Prostate gland (tissue), 2 donors: ENCODE measurements around the gene HJURP. TPM values are rescaled to one million over a fixed set of nuclear protein-coding genes. Genes with fewer than 3 reads are reported as not detected.

Source experiments
- DNase-seq: peaks from one replicate; pipeline ENCODE4 v3.0.0-alpha.2; 2019; ENCODE audit warnings: low spot score
- H3K27ac ChIP-seq, 2 donors: fragments of 200-600 bp; sonication (generic); 2 replicates each; pipeline ENCODE4 v1.5.1; 2017 to 2019
- H3K27me3 ChIP-seq: fragments of 200-600 bp; sonication (generic); replicated peaks from 2 replicates; pipeline ENCODE4 v1.5.1; 2019; ENCODE audit not compliant: insufficient read depth
- H3K36me3 ChIP-seq, 2 donors: fragments of 200-600 bp; sonication (generic); 1 replicate in 1 of 2; 2 replicates in 1 of 2; pipeline versions ENCODE4 v1.5.1 to v1.8.1; 2017 to 2019
- H3K4me1 ChIP-seq: fragments of 200-600 bp; sonication (generic); replicated peaks from 2 replicates; pipeline ENCODE4 v1.5.1; 2019
- H3K4me3 ChIP-seq, 2 donors: fragments of 200-600 bp; sonication (generic); 2 replicates each; pipeline ENCODE4 v1.5.1; 2017 to 2019
- H3K9me3 ChIP-seq: fragments of 200-600 bp; sonication (generic); 2 replicates; pipeline ENCODE4 v1.5.1; 2017
- POLR2A ChIP-seq: fragments of 450-650 bp; IDR thresholded peaks from one replicate; pipeline ENCODE4 v1.6.1; 2016; ENCODE audit warnings: antibody characterized with exemption, mild to moderate bottlenecking
- POLR2AphosphoS5 ChIP-seq: sonication (generic); formaldehyde crosslinking; IDR thresholded peaks from one replicate; pipeline ENCODE4 v1.6.1; 2017; ENCODE audit warnings: antibody characterized with exemption
- WGBS: methylation state at CpG from one replicate; pipeline ENCODE4 v1.1.5; 2018; 5-methylcytosine and 5-hydroxymethylcytosine counted together
- intact Hi-C: fragments of 100-400 bp; cut with DNase I; formaldehyde crosslinking; loops from one replicate; pipeline ENCODE4 v1.14.2; 2022
- total RNA-seq, 2 donors: library from RNA; depleted of rRNA; stranded (reverse); fragments of >200 nt; gene quantifications; one replicate each; pipeline ENCODE4 v1.1.0, GENCODE V29; 2016
- TF ChIP-seq, protein P1 (sequence below), 4 experiments: fragments of 200-600 bp in 2 of 4; fragments of 450-650 bp in 2 of 4; sonication (generic) in 2 of 4; IDR thresholded peaks; 1 replicate in 3 of 4; 2 replicates in 1 of 4; pipeline ENCODE4 v1.5.1; 2016 to 2019; ENCODE audit warnings: antibody characterized with exemption in 4 of 4, mild to moderate bottlenecking in 2 of 4, moderate library complexity in 2 of 4

The HJURP gene
- total RNA-seq, 2 donors from 2014 or later, result 1.7 to 4.2 TPM

DNA sequence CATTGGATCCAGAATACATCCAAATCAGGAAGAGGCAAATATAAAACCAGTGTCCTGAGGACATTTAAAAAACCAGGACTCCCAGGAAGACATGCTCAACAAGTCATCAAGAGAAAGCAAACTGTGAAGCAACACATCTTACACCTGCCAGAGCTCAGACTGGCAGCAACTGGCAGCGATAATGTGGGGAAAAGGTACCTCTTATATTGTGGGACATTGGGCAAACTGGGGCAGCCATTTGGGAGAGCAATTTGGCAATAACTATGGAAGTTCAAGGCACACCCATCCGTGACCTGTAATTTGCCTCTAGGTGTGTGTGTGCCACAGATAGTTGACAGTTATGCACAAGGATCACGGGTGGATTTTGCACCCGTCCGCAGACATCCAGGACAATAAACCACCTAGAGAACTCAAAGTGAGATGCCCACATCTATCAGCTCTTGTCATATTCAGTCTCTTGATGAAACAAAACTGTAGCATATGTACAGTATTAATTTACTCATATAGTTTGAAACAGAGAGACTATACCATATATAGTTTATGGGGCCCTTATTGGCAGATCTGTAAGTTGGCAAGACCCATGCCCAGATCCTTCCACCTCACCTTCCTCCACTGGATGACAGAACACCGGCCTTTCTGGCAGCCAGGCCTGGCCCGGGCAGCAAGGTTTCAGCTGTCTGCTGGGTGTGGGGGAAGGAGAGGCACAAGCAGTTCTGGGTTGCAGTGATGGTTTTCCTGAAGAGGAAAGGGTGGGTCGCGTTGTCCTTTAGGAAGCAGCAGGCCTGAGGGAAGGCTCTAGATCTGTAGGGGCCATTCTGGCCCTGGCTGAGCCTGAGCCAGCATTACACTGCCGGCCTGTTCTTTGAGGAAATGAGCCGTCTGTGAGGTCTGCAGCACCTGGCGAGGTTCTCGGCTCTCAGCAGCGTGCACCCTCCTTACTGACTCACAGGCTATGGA, 18.8 kb downstream of the HJURP start:
- TF ChIP-seq, protein P1, sequence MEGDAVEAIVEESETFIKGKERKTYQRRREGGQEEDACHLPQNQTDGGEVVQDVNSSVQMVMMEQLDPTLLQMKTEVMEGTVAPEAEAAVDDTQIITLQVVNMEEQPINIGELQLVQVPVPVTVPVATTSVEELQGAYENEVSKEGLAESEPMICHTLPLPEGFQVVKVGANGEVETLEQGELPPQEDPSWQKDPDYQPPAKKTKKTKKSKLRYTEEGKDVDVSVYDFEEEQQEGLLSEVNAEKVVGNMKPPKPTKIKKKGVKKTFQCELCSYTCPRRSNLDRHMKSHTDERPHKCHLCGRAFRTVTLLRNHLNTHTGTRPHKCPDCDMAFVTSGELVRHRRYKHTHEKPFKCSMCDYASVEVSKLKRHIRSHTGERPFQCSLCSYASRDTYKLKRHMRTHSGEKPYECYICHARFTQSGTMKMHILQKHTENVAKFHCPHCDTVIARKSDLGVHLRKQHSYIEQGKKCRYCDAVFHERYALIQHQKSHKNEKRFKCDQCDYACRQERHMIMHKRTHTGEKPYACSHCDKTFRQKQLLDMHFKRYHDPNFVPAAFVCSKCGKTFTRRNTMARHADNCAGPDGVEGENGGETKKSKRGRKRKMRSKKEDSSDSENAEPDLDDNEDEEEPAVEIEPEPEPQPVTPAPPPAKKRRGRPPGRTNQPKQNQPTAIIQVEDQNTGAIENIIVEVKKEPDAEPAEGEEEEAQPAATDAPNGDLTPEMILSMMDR (IDR thresholded peaks at IDR 0.05), result no peak
- TF ChIP-seq POLR2A (no peak), POLR2AphosphoS5 (no peak)
- Histone ChIP-seq H3K36me3 (no peaks in the 10 kb centered on the region), H3K27me3 (no peaks in the 10 kb centered on the region), H3K4me3 (no peak overlapping the region), H3K9me3 (no peaks in the 10 kb centered on the region), H3K27ac (no peak overlapping the region), H3K4me1 (no peaks in the 10 kb centered on the region)
- no peak for DNase-seq
- WGBS, result 94% methylated on average over 14 of the region's 14 CpGs
- intact Hi-C loops, result no loop called here

DNA sequence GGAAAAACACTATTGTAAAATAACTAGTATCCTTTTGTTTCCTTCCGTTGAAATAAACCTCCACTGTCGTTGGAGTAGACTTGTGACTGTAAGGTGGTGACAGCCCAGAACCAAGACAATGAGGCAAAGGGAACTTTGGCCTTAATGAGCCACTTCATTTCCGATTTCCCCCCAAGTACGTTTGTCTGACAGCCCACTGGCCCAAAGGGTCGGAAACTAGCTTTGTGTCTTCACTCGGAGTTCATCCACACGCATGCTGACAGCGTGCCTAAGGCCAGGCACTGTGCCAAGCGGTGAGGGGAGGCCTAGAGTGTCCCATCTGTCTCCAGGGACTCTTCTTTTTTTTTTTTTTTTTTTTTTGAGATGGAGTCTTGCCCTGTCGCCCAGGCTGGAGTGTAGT, 21.0 kb downstream of the HJURP start:
- Histone ChIP-seq H3K36me3 (no peaks in the 10 kb centered on the region), H3K27me3 (no peaks in the 10 kb centered on the region), H3K4me3 (no peak overlapping the region), H3K27ac (no peak overlapping the region), H3K4me1 (no peaks in the 10 kb centered on the region), H3K9me3 (no peaks in the 10 kb centered on the region)
- no peak for DNase-seq
- WGBS, result 76% methylated on average over 10 of the region's 10 CpGs
- intact Hi-C loops, result no loop called here
- TF ChIP-seq POLR2A, result no peak
- TF ChIP-seq, protein P1 (IDR thresholded peaks at IDR 0.05), result no peak
- no peak for TF ChIP-seq POLR2AphosphoS5

DNA sequence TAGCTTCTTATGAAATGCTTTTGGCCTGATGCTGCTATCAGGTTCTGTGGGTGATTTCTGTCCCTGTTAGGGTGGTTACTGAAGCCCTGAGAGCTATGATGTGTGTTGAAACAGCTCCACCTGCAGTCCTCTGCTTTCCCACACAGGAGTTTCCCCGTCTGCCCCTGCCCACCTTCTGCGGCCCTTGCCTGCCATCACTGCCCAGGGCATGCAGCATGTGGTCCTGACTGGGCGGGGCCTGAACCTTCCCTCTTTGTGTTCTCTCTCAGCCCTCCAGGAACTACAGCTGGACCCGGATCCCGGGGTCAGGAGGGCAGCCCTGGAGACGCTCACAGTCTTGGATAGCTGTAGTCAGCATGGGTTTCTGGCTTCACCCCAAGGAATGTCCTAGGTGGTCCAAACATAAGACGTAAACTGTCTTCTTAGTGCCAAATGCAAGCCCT, 21.4 kb downstream of the HJURP start:
- DNase-seq, result no peak
- Histone ChIP-seq H3K4me1 (no peaks in the 10 kb centered on the region), H3K27me3 (no peaks in the 10 kb centered on the region), H3K9me3 (no peaks in the 10 kb centered on the region), H3K27ac (no peak overlapping the region), H3K36me3 (no peaks in the 10 kb centered on the region), H3K4me3 (no peak overlapping the region)
- TF ChIP-seq, protein P1 (IDR thresholded peaks at IDR 0.05), result peak in 2 of 4 experiments; percentile 24 to 25
- TF ChIP-seq POLR2A, result no peak
- WGBS, result 55% methylated on average over 7 of the region's 7 CpGs
- intact Hi-C loops, result no loop called here

DNA sequence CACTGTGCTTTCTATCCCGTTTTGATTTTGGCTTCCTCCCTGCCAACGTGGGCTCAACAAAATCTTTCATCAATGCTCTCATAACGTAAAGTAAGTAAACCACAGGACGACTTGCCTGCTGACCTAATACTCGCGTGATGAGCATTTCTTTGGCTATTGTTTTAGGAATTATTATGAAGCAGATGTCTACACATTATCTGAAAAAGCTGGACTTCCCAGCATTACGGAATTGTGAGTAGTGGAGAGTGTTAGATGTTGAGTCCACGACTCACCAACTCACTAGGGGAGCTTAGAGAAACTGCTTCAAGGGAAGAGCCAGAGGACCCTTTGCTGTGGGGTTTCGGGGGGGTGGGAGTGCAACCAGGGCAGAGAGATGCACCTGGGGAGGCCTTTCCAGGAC, 21.9 kb downstream of the HJURP start:
- Histone ChIP-seq H3K9me3 (no peaks in the 10 kb centered on the region), H3K27ac (no peak overlapping the region), H3K4me3 (no peak overlapping the region), H3K4me1 (no peaks in the 10 kb centered on the region), H3K27me3 (no peaks in the 10 kb centered on the region), H3K36me3 (no peaks in the 10 kb centered on the region)
- intact Hi-C loops, result no loop called here
- DNase-seq, result no peak
- 74% methylated on average over 9 of the region's 9 CpGs for WGBS
- no peak for TF ChIP-seq POLR2A
- TF ChIP-seq, protein P1 (IDR thresholded peaks at IDR 0.05), result no peak

DNA sequence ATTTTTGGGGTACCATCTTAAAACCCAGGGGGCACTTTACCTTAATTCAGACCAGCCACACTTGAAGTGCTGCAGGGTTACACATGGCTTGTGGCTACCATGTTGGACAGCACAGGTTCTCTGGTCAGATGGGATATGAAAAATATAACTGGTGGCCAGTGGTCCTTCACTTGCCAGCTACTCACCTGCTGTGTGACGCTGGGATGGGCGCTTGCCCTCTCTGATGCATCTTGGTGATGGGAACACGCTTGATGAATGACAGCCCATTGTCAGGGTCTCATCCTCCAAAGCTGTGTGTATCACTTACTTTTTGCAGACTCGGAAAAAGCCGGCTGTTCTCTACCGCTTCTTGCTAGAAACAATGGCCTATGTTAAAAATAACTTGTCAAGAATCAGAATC, 22.5 kb downstream of the HJURP start:
- H3K27me3 ChIP-seq, result no peaks in the 10 kb centered on the region
- WGBS, result 94% methylated on average over 6 of the region's 6 CpGs
- TF ChIP-seq POLR2AphosphoS5 (no peak), POLR2A (no peak)
- TF ChIP-seq, protein P1 (IDR thresholded peaks at IDR 0.05), result no peak
- no peaks in the 10 kb centered on the region for H3K9me3 ChIP-seq
- H3K4me3 ChIP-seq, result no peak overlapping the region
- no peak for DNase-seq
- no peaks in the 10 kb centered on the region for H3K36me3 ChIP-seq
- intact Hi-C loops, result no loop called here
- H3K4me1 ChIP-seq, result no peaks in the 10 kb centered on the region
- H3K27ac ChIP-seq, result no peak overlapping the region
